Measurements from ENCODE around the gene NOVA2. TPM values are rescaled to one million over a fixed set of nuclear protein-coding genes. Genes with fewer than 3 reads are reported as not detected.

The NOVA2 gene
- polyA plus RNA-seq, 1 of the 3 experiments (the other 2 are of a cell fraction), result 1.9 TPM

- Histone ChIP-seq H4K20me1 (ENCODE audit: insufficient read depth) (no peaks in the 10 kb centered on the region), H3K27me3 (ENCODE audit: insufficient read depth) (no peaks in the 10 kb centered on the region), H3K9ac (no peak overlapping the region), H3F3A (replicated peaks; ENCODE audit: insufficient read depth) (peaks cover 8% of the 10 kb centered on the region), H3K4me1 (ENCODE audit: control insufficient read depth in 1 of 2, insufficient read depth in 2 of 2, low read depth in 1 of 2, low read length in 1 of 2) (peaks cover 0 to 9% of the 10 kb centered on the region in 2 experiments; a peak in 1 of 4 replicates), H3K79me2 (ENCODE audit: insufficient read depth) (no peaks in the 10 kb centered on the region), H3K9me2 (no peaks in the 10 kb centered on the region), H3K9me3 (no peaks in the 10 kb centered on the region), H2AFZ (ENCODE audit: low read depth) (no peak overlapping the region), H3K4me3 (ENCODE audit: low read depth in 2 of 2, low read length in 1 of 2) (no peak overlapping the region), H3K27ac (ENCODE audit: low read depth in 2 of 2, low read length in 1 of 2) (no peak overlapping the region), H3K4me2 (peak overlapping the region; percentile 79), H3K36me3 (replicated peaks in 1 of 2; ENCODE audit: control insufficient read depth in 1 of 2, insufficient read depth in 2 of 2, low read length in 1 of 2) (no peaks in the 10 kb centered on the region)
- TF ChIP-seq YY1 (IDR thresholded peaks at IDR 0.05; ENCODE audit: low read depth) (no peak), JUND (IDR thresholded peaks at IDR 0.05) (no peak), RXRA (IDR thresholded peaks at IDR 0.05; ENCODE audit: borderline replicate concordance, low read depth) (no peak), ZBTB33 (IDR thresholded peaks at IDR 0.05; ENCODE audit: borderline replicate concordance, low read depth) (no peak), SMC3 (IDR thresholded peaks at IDR 0.05; ENCODE audit: low read depth, low read length) (no peak), RCOR1 (IDR thresholded peaks at IDR 0.05; ENCODE audit: low read length) (no peak), TCF12 (IDR thresholded peaks at IDR 0.05) (no peak), MXI1 (IDR thresholded peaks at IDR 0.05; ENCODE audit: low read depth, low read length) (no peak), USF1 (IDR thresholded peaks at IDR 0.05; ENCODE audit: borderline replicate concordance, low read depth) (no peak), TAF1 (IDR thresholded peaks at IDR 0.05; ENCODE audit: borderline replicate concordance, low read depth, low read length) (no peak)
- CTCF ChIA-PET, result no interaction called here
- WGBS (ENCODE audit: low lambda C conversion rate), result 81% methylated on average over 10 of the region's 11 CpGs
- POLR2A ChIA-PET, result no interaction called here
- no peak for DNase-seq
These were observed 2.3 kb downstream of the NOVA2 start for GRCh38 chr19:45971260-45971902.

GRCh38 chr19:45969676-45970075, 4.0 kb downstream of the NOVA2 start:
- Histone ChIP-seq H3K79me2 (ENCODE audit: insufficient read depth) (no peaks in the 10 kb centered on the region), H3F3A (replicated peaks; ENCODE audit: insufficient read depth) (peaks cover 5% of the 10 kb centered on the region), H3K4me2 (no peak overlapping the region), H3K4me1 (ENCODE audit: control insufficient read depth in 1 of 2, insufficient read depth in 2 of 2, low read depth in 1 of 2, low read length in 1 of 2) (peaks cover 0 to 9% of the 10 kb centered on the region in 2 experiments; a peak in 1 of 4 replicates), H2AFZ (ENCODE audit: low read depth) (no peak overlapping the region), H3K9me3 (no peaks in the 10 kb centered on the region), H4K20me1 (ENCODE audit: insufficient read depth) (no peaks in the 10 kb centered on the region), H3K4me3 (ENCODE audit: low read depth in 2 of 2, low read length in 1 of 2) (no peak overlapping the region), H3K27me3 (ENCODE audit: insufficient read depth) (no peaks in the 10 kb centered on the region), H3K36me3 (replicated peaks in 1 of 2; ENCODE audit: control insufficient read depth in 1 of 2, insufficient read depth in 2 of 2, low read length in 1 of 2) (no peaks in the 10 kb centered on the region), H3K9ac (no peak overlapping the region), H3K27ac (ENCODE audit: low read depth in 2 of 2, low read length in 1 of 2) (no peak overlapping the region), H3K9me2 (no peaks in the 10 kb centered on the region)
- DNase-seq, result no peak
- TF ChIP-seq MAX (IDR thresholded peaks at IDR 0.05; ENCODE audit: low read depth) (no peak), RCOR1 (IDR thresholded peaks at IDR 0.05; ENCODE audit: low read length) (no peak), SMC3 (IDR thresholded peaks at IDR 0.05; ENCODE audit: low read depth, low read length) (no peak), TCF12 (IDR thresholded peaks at IDR 0.05) (no peak)
- ChIA-PET CTCF (interaction anchor here (1.0 to 1.1 kb wide), 2 partner anchors 47 to 59 kb away, joined by 3 to 5 read pairs; no protein-coding TSS in a partner anchor), POLR2A (interaction anchor here (0.6 kb wide), 1 partner anchor 25 kb away, joined by 3 read pairs; the partner anchor contains the start of gene CCDC61)
- 79% methylated on average over 5 of the region's 5 CpGs for WGBS (ENCODE audit: low lambda C conversion rate)
